ENCODE data around the gene CD22. TPM values are rescaled to one million over a fixed set of nuclear protein-coding genes. Genes with fewer than 3 reads are reported as not detected.
A peak's percentile ranks its signal among the peaks of the same experiment; 100 is the strongest.

Gene CD22
- total and polyA plus RNA-seq, 10 of the 15 experiments (the other 5 are each of a cell fraction or from before 2014, with no cell fraction given): 23.0 to 344 (median 181) TPM

- TF ChIP-seq SIN3A (IDR thresholded peaks at IDR 0.05; ENCODE audit: low read depth, low read length) (no peak), BCL3 (IDR thresholded peaks at IDR 0.05; ENCODE audit: borderline replicate concordance, insufficient read depth, low read depth, low read length, poor library complexity, severe bottlenecking) (no peak), CREB1 (IDR thresholded peaks at IDR 0.05; ENCODE audit: low read depth) (peak; percentile 41; the same call in 1 of the 2 replicates), ZNF274 (IDR thresholded peaks at IDR 0.05; ENCODE audit: insufficient read depth, insufficient read length) (no peak), ZNF207 (IDR thresholded peaks at IDR 0.05; ENCODE audit: borderline replicate concordance) (peak; percentile 68; the same call in 1 of the 2 replicates), EZH2 (IDR thresholded peaks at IDR 0.05; ENCODE audit: borderline replicate concordance, control insufficient read depth, low read depth, low read length) (no peak), SMARCA5 (IDR thresholded peaks at IDR 0.05) (no peak), NFIC (IDR thresholded peaks at IDR 0.05; ENCODE audit: low read depth, low read length) (no peak), POU2F2 (IDR thresholded peaks at IDR 0.05; ENCODE audit: borderline replicate concordance, low read depth, low read length) (0 out of 3 replicates have a peak, but pooled peaks have one; percentile 7), STAT1 (conservative IDR thresholded peaks at IDR 0.05) (no peak; the same call in 1 of the 2 replicates), BCL11A (IDR thresholded peaks at IDR 0.05; ENCODE audit: low read depth, low read length) (no peak), ZZZ3 (IDR thresholded peaks at IDR 0.05; ENCODE audit: control insufficient read depth, insufficient read length, low read depth) (no peak), NFYB (IDR thresholded peaks at IDR 0.05; ENCODE audit: insufficient read depth, low read depth, low read length) (no peak), ASH2L (IDR thresholded peaks at IDR 0.05; ENCODE audit: borderline replicate concordance, low read depth) (no peak), NFXL1 (IDR thresholded peaks at IDR 0.05; ENCODE audit: borderline replicate concordance) (no peak), YBX1 (IDR thresholded peaks at IDR 0.05) (no peak), HDAC2 (IDR thresholded peaks at IDR 0.05) (no peak), PKNOX1 (IDR thresholded peaks at IDR 0.05) (0 out of 2 replicates have a peak, but pooled peaks have one; percentile 6), NR2F1 (conservative IDR thresholded peaks at IDR 0.05) (no peak), MYC (IDR thresholded peaks at IDR 0.05; ENCODE audit: insufficient read depth, insufficient read length, insufficient replicate concordance, low read length, severe bottlenecking) (no peak), POLR2AphosphoS2 (IDR thresholded peaks at IDR 0.05; ENCODE audit: low read depth, low read length) (peak; percentile 84), ATF7 (IDR thresholded peaks at IDR 0.05; ENCODE audit: low read depth) (no peak), ZNF687 (IDR thresholded peaks at IDR 0.05) (peak; percentile 44), SREBF2 (IDR thresholded peaks at IDR 0.05; ENCODE audit: low read length) (no peak), SP1 (IDR thresholded peaks at IDR 0.05; ENCODE audit: low read depth, low read length) (no peak), DPF2 (IDR thresholded peaks at IDR 0.05) (peak; percentile 29; the same call in 1 of the 2 replicates)
Measured at GRCh38 chr19:35332817-35333216, 3.8 kb downstream of the CD22 start (continued).
